ENCODE measurements around the gene PRELP.

Gene PRELP

GRCh38 chr1:203476216-203476814 lies 709 bp downstream of the PRELP start:
- Mint-ChIP-seq H3K4me3 (peak overlapping the region; percentile 3 to 83 (median 75)), H3K4me1 (peaks cover 74% of the 10 kb centered on the region), H3K27me3 (ENCODE audit: low read depth) (no peaks in the 10 kb centered on the region), H3K9me3 (no peaks in the 10 kb centered on the region), H3K27ac (peak overlapping the region; percentile 24 to 91 (median 90)), H3K36me3 (ENCODE audit: low read depth) (no peaks in the 10 kb centered on the region)
- TF ChIP-seq CTCF (IDR thresholded peaks at IDR 0.05; ENCODE audit: unreplicated experiment in 3 of 3) = no peak

- no peaks in the 10 kb centered on the region for H3K36me3 Mint-ChIP-seq (ENCODE audit: low read depth)
- no peak for TF ChIP-seq CTCF (IDR thresholded peaks at IDR 0.05; ENCODE audit: unreplicated experiment in 3 of 3)
- peaks cover 78% of the 10 kb centered on the region for H3K4me1 Mint-ChIP-seq
- no peaks in the 10 kb centered on the region for H3K27me3 Mint-ChIP-seq (ENCODE audit: low read depth)
- peak overlapping the region in 2 of 3 experiments; percentile 91 to 92 for H3K27ac Mint-ChIP-seq
- no peaks in the 10 kb centered on the region for H3K9me3 Mint-ChIP-seq
- peak overlapping the region in 2 of 3 experiments; percentile 19 to 23 for H3K4me3 Mint-ChIP-seq
Observed at GRCh38 chr1:203477748-203478147, 2.1 kb downstream of the PRELP start.

GRCh38 chr1:203478231-203478630 lies 2.6 kb downstream of the PRELP start:
- TF ChIP-seq CTCF (IDR thresholded peaks at IDR 0.05; ENCODE audit: unreplicated experiment in 3 of 3) = no peak
- Mint-ChIP-seq H3K36me3 (ENCODE audit: low read depth) (no peaks in the 10 kb centered on the region), H3K4me3 (peak overlapping the region in 2 of 3 experiments; percentile 19 to 23), H3K4me1 (peaks cover 75% of the 10 kb centered on the region), H3K27me3 (ENCODE audit: low read depth) (no peaks in the 10 kb centered on the region), H3K9me3 (no peaks in the 10 kb centered on the region), H3K27ac (peak overlapping the region in 2 of 3 experiments; percentile 91 to 92)

GRCh38 chr1:203478986-203479385 lies 3.4 kb downstream of the PRELP start:
- H3K4me3 Mint-ChIP-seq = peak overlapping the region in 2 of 3 experiments; percentile 26 to 38
- no peaks in the 10 kb centered on the region for H3K9me3 Mint-ChIP-seq
- no peak for TF ChIP-seq CTCF (IDR thresholded peaks at IDR 0.05; ENCODE audit: unreplicated experiment in 3 of 3)
- H3K27me3 Mint-ChIP-seq (ENCODE audit: low read depth) = no peaks in the 10 kb centered on the region
- no peaks in the 10 kb centered on the region for H3K36me3 Mint-ChIP-seq (ENCODE audit: low read depth)
- H3K27ac Mint-ChIP-seq = peak overlapping the region in 2 of 3 experiments; percentile 91 to 92
- H3K4me1 Mint-ChIP-seq = peaks cover 68% of the 10 kb centered on the region

- TF ChIP-seq CTCF (IDR thresholded peaks at IDR 0.05; ENCODE audit: unreplicated experiment in 3 of 3) = no peak
- Mint-ChIP-seq H3K9me3 (no peaks in the 10 kb centered on the region), H3K4me1 (peaks cover 64% of the 10 kb centered on the region), H3K4me3 (no peak overlapping the region), H3K27ac (peak overlapping the region in 2 of 3 experiments; percentile 91 to 98), H3K36me3 (ENCODE audit: low read depth) (no peaks in the 10 kb centered on the region), H3K27me3 (ENCODE audit: low read depth) (no peaks in the 10 kb centered on the region)
Observed at GRCh38 chr1:203479646-203480045, 4.0 kb downstream of the PRELP start.

- Mint-ChIP-seq H3K4me3 (peak overlapping the region in 2 of 3 experiments; percentile 31 to 61), H3K4me1 (peaks cover 61% of the 10 kb centered on the region), H3K27me3 (ENCODE audit: low read depth) (no peaks in the 10 kb centered on the region), H3K36me3 (ENCODE audit: low read depth) (no peaks in the 10 kb centered on the region), H3K9me3 (no peaks in the 10 kb centered on the region), H3K27ac (peak overlapping the region; percentile 84 to 98 (median 91))
- TF ChIP-seq CTCF (IDR thresholded peaks at IDR 0.05; ENCODE audit: unreplicated experiment in 3 of 3) = peak in 1 of 3 experiments; percentile 15
Observed at GRCh38 chr1:203480084-203480483, 4.5 kb downstream of the PRELP start.

Measured in nephron (organoid).